ENCODE results near the gene ARL15.

DNA sequence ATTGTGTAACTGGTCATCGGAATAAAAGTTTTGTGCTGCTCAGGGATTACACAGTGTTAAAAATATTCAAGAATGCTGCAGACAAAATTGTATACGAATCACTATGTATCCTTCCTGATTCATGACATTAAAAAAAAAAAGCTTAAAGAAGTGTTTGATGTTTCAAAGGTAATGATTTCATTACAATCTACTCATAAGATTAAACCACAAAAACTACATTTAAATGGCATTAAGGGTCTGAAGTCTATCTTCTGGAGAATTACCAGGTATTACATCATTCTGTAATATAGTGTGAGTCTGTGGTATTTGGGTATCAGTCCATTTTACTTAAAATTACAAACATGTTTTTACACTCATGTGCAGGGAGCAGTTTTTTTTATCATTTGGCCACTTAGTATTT is 425.5 kb downstream of the ARL15 start:
- TF ChIP-seq, protein P1, sequence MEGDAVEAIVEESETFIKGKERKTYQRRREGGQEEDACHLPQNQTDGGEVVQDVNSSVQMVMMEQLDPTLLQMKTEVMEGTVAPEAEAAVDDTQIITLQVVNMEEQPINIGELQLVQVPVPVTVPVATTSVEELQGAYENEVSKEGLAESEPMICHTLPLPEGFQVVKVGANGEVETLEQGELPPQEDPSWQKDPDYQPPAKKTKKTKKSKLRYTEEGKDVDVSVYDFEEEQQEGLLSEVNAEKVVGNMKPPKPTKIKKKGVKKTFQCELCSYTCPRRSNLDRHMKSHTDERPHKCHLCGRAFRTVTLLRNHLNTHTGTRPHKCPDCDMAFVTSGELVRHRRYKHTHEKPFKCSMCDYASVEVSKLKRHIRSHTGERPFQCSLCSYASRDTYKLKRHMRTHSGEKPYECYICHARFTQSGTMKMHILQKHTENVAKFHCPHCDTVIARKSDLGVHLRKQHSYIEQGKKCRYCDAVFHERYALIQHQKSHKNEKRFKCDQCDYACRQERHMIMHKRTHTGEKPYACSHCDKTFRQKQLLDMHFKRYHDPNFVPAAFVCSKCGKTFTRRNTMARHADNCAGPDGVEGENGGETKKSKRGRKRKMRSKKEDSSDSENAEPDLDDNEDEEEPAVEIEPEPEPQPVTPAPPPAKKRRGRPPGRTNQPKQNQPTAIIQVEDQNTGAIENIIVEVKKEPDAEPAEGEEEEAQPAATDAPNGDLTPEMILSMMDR (IDR thresholded peaks at IDR 0.05): no peak
- TF ChIP-seq POLR2A (IDR thresholded peaks at IDR 0.05): no peak
